Measurements from ENCODE around the gene HPSE. TPM values are rescaled to one million over a fixed set of nuclear protein-coding genes. Genes with fewer than 3 reads are reported as not detected.

The HPSE gene
- total and polyA plus RNA-seq, 9 of the 15 experiments (the other 6 are each of a cell fraction or from before 2014, with no cell fraction given) = 0.01 to 0.42 (median 0.14) TPM; not detected in 1

- TF ChIP-seq FOSL1 (tag; conservative IDR thresholded peaks at IDR 0.05) (peak; percentile 63), GATA2 (CRISPR knock-in tag; IDR thresholded peaks at IDR 0.05) (no peak), SUPT5H (IDR thresholded peaks at IDR 0.05) (peak; percentile 86), ZNF212 (CRISPR knock-in tag; IDR thresholded peaks at IDR 0.05) (no peak), FOXA1 (IDR thresholded peaks at IDR 0.05; ENCODE audit: borderline replicate concordance) (no peak), YY1 (IDR thresholded peaks at IDR 0.05; ENCODE audit: borderline replicate concordance in 1 of 3, control insufficient read depth in 1 of 3, extremely low read depth in 1 of 3, insufficient read depth in 3 of 3, insufficient read length in 1 of 3, insufficient replicate concordance in 2 of 3, low read depth in 1 of 3, low read length in 2 of 3) (peak; percentile 48 to 85 (median 85))
- TF ChIP-seq, protein P1, sequence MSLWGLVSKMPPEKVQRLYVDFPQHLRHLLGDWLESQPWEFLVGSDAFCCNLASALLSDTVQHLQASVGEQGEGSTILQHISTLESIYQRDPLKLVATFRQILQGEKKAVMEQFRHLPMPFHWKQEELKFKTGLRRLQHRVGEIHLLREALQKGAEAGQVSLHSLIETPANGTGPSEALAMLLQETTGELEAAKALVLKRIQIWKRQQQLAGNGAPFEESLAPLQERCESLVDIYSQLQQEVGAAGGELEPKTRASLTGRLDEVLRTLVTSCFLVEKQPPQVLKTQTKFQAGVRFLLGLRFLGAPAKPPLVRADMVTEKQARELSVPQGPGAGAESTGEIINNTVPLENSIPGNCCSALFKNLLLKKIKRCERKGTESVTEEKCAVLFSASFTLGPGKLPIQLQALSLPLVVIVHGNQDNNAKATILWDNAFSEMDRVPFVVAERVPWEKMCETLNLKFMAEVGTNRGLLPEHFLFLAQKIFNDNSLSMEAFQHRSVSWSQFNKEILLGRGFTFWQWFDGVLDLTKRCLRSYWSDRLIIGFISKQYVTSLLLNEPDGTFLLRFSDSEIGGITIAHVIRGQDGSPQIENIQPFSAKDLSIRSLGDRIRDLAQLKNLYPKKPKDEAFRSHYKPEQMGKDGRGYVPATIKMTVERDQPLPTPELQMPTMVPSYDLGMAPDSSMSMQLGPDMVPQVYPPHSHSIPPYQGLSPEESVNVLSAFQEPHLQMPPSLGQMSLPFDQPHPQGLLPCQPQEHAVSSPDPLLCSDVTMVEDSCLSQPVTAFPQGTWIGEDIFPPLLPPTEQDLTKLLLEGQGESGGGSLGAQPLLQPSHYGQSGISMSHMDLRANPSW (CRISPR knock-in tag; IDR thresholded peaks at IDR 0.05) = 0 out of 2 replicates have a peak, but pooled peaks have one; percentile 25
- TF ChIP-seq, protein P2, sequence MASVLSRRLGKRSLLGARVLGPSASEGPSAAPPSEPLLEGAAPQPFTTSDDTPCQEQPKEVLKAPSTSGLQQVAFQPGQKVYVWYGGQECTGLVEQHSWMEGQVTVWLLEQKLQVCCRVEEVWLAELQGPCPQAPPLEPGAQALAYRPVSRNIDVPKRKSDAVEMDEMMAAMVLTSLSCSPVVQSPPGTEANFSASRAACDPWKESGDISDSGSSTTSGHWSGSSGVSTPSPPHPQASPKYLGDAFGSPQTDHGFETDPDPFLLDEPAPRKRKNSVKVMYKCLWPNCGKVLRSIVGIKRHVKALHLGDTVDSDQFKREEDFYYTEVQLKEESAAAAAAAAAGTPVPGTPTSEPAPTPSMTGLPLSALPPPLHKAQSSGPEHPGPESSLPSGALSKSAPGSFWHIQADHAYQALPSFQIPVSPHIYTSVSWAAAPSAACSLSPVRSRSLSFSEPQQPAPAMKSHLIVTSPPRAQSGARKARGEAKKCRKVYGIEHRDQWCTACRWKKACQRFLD (CRISPR knock-in tag; IDR thresholded peaks at IDR 0.05) = peak; percentile 91
Observed at GRCh38 chr4:83284193-83285054, 50.2 kb downstream of the HPSE start, which contains the start of gene COQ2 (continued).

All from K562 (cell line).